ENCODE measurements around the gene ZNF436.

DNA sequence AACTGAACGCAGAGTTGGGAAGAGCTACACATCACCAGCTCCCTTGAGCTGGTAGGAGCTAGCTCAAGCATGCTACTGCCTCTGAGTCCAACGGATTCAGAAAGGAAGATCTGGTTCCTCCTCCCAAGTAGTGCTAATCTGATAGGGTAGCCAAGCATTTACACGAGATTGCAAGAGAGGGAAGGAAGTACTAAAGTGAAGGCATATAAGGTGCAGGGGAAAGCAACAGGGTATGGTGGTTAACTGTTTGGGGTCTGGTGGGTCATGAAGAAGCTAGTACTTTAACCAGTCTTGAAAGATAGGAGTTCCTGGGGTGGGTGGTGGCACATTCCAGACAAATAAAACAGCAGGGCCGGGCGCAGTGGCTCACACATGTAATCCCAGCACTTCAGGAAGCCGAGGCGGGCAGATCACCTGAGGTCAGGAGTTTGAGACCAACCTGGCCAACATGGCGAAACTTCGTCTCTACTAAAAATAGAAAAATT is 20.2 kb upstream of the ZNF436 start:
- TF ChIP-seq EZH2phosphoT487 (IDR thresholded peaks at IDR 0.05; ENCODE audit: insufficient read depth, low read depth), result no peak
- TF ChIP-seq EZH2 (IDR thresholded peaks at IDR 0.05; ENCODE audit: insufficient read depth, poor library complexity, severe bottlenecking), result no peak
